Epidermal melanocyte (primary cell): Measurements from ENCODE around the gene TNPO3.
"Not testable (repeated sequence)": the region's sequence is repeated elsewhere in the genome, so short reads cannot be mapped to it uniquely, and the experiment has no call there.

ENCODE experiments used
- DNase-seq: peaks from one replicate; pipeline ENCODE4 v3.0.0; 2011; ENCODE audit warnings: low spot score; ENCODE audit not compliant: insufficient read length

TNPO3 gene

GRCh38 chr7:128963327-128963757, 91.6 kb downstream of the TNPO3 start:
- no peak for DNase-seq

GRCh38 chr7:128962899-128963298, 92.0 kb downstream of the TNPO3 start:
- no peak for DNase-seq

- DNase-seq, result no peak
Measured at GRCh38 chr7:128961030-128961659, 93.8 kb downstream of the TNPO3 start.

DNA sequence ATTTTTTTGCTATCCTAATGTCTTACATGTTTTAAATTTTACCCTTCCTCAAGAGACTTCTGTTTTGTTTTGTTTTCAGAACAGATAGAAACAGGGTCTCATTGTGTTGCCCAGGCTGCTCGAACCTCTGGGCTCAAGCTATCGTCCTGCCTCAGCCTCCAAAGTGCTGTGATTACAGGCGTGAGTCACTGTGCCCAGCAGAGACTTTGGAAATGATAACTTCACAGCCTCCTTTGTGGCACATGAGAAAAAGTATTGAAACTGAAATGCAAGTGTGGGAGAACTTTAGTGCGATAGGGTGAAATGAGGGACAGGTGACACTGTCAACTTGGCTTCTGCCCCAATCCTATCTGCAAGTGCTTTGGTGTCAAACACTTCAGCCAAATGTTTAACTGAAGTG, 95.6 kb downstream of the TNPO3 start:
- no peak for DNase-seq

GRCh38 chr7:128955981-128956380, 98.9 kb downstream of the TNPO3 start:
- no peak for DNase-seq

DNA sequence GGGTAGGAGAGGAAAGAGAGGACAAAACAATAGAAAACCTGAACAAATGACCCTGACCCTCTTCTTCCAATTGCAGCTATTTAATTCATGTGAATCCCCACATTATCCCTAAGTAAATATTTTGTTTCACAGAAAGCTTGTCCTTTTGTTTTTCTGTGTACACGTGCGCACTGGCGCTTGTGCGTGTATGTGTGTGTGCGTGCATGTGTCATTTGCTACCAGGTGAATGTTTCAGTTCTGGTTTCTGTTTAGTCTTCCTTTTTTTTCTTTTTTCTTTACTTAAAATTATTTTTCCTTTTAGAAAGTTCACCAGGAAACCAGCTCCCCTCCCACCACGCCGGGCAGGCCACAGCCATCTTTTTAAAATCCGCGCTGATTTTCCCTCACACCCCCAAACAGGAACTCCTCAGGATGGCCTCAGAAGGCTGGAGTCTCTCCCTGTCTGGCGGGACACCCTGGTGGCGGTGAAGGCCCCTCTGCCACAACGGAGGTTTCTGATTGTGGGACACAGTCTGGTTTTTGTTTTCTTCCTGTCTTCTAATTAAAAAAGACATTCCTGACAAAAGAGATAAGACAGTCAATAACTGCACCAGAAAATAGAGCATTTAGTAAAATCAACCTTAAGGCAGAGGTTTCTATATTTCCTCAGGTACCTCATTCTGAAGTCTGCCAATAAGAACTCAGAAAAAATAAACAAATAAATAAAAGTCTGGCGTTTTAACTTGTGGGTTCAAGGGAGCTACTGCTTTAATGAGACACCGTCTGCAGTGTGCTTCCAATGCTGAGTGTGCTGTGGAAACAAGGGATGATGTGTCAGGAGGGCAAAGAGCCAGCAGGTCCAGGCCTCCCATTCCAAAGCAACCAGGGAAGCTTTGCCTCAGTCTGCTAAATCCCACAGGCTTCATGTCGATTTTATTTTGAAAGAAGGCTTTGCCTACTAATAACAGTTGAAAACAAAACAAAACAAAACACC, 99.8 kb downstream of the TNPO3 start:
- no peak for DNase-seq

DNA sequence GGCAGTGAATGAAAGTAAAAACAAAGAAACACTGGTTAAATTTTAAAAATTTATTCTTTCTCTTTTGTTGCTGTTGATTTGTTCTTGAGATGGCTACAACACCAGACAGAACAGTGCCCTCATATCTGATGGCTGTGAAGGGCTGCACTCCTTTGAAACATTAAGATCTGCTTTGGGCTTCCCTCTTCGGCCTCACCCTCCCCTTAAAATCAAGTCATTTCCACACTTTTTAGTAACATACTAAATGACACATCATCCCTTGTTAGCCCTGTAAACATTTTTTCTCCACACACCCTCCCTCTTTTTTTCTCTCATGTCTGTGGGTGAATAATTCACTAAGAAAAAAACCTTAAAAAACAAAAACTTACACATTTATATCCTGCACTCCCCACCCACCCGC, 100.8 kb downstream of the TNPO3 start:
- no peak for DNase-seq

GRCh38 chr7:128951296-128951695, 103.6 kb downstream of the TNPO3 start:
- DNase-seq, result no peak

- no peak for DNase-seq
Measured at GRCh38 chr7:128948976-128949760, 105.7 kb downstream of the TNPO3 start.

DNA sequence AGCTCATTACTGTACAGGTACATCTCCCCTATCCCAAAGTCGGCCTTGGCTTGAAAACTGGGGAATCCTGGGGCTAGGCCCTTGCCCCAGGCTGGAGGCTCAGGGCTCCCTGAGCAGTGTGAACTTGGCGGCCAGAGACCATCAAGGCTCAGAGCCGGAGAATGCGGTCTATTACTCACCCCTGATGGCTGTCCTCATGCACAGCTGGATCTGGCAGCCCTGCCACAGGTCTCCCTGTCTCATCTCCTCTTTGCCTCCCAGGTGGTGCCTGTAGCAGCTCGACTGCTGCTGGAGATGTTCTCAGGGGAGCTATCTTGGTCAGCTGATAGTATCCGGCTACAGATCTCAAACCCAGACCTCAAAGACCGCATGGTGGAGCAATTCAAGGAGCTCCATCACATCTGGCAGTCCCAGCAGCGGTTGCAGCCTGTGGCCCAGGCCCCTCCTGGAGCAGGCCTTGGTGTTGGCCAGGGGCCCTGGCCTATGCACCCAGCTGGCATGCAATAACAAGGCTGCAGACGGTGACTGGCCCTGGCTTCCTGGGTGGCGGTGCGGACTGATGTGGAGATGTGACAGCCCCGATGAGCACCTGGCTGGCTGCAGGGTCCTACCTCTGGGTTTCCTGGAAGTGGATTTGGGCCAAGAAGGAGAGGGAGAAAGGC, 106.5 kb downstream of the TNPO3 start:
- DNase-seq, result no peak

GRCh38 chr7:128947854-128948253, 107.1 kb downstream of the TNPO3 start:
- no peak for DNase-seq

DNA sequence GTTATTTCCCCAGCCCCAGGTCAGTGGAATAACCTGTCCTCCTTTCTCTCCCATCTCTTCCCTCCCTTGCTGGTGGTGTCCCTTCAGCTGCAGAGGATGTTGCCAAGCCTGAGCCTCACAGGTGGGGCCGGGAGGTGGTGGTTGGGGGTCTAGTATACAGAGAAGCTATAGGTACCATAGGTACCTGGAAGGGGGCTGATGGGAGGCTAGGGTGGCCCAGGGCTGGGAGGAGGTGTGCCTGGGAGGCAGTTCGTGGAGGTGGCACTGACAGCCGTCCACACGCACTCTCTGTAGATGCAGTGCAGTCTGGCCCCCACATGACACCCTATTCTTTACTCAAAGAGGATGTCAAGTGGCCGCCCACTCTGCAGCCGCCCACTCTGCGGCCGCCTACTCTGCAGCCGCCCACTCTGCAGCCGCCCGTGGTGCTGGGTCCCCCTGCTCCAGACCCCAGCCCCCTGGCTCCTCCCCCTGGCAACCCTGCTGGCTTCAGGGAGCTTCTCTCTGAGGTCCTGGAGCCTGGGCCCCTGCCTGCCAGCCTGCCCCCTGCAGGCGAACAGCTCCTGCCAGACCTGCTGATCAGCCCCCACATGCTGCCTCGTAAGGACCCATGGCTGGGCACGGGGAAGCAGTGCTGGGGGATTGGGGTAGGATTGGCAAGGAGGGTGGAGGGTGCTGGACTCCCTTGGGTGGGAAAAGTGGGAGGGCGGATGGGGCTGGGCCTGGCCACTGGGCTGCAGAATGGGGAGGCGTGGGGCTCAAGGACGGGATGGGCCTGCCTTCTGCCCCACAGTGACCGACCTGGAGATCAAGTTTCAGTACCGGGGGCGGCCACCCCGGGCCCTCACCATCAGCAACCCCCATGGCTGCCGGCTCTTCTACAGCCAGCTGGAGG, 107.7 kb downstream of the TNPO3 start:
- no peak for DNase-seq

- DNase-seq, result no peak
Measured at GRCh38 chr7:128945668-128946366, 109.1 kb downstream of the TNPO3 start.

DNA sequence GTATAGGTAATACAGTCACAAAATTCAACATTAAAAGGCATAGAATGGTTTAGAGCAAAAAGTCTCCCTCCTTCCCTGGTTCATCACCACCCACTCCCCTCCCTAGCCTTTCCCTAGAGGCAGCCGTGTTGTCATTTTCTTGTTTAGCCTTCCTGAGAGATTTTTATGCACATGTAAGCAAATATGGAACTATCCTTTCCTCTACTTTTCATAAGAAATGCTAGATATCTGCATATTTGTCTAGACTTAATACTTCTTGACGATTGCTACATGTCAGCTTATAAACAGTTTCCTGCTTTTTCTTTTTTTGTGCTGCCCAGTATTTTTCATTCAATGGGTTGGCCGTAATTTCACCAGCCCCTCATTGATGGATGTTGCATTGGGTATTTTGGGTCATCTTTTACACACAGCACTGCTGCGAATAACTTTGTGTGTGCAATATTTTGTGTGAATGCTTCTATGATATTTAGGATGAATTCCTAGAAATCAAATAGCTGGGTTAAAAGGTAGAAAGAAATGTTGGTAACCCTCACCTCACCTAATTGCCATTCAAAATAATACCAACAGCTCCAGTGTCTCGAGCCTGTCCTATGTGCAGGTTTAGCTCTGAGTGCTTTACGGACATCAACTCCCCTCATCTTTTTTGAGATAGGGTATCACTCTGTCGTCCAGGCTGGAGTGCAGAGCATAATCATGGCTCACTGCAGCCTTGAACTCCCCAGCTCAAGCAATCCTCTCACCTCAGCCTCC, 110.2 kb downstream of the TNPO3 start:
- no peak for DNase-seq

DNA sequence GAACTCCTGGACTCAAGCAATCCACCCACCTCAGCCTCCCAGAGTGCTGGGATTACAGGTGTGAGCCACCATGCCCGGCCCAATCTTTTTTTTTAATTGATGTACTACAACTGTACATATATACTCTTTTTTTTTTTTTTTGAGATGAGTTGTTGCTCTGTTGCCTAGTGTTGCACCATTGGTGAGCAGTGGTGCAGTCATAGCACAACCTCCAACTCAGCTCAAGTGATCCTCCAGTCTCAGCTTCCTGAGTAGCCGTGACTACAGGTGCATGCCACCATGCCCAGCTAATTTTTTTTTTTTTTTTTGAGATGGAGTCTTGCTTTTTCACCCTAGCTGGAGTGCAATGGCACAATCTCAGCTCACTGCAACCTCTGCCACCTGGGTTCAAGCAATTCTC, 111.7 kb downstream of the TNPO3 start:
- DNase-seq, result not testable (repeated sequence)

- DNase-seq, result no peak
Measured at GRCh38 chr7:128941946-128942526, 112.9 kb downstream of the TNPO3 start.

GRCh38 chr7:128941323-128941890, 113.5 kb downstream of the TNPO3 start:
- DNase-seq, result no peak
